HG03460 (cell line): Measurements from ENCODE around the gene ZNF296.
A peak's percentile ranks its signal among the peaks of the same experiment; 100 is the strongest.

Source experiments
- ATAC-seq: cut with Tn5 transposase; IDR thresholded peaks from one replicate; pipeline ENCODE4 v1.9.1; 2021; ENCODE audit not compliant: unreplicated experiment

Gene ZNF296

DNA sequence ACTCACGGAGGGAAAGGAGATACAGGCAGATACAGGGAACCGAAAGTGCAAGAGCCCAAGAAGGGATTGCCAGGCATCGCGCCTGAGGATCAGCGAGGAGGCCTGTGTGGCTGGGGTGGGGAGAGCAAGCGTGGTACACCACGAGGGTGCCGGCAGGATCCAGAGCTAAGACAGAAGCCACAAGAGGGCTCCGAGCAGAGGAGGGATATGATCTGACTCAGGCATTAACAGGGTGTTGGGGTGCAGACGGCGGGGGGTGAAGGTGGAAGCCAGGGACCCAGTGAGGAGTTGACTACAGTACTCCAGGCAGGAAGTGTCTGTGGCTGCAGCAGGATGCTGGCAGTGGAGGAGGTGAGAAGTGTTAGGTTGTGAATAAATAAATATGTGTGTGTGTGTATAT lies 11.3 kb upstream of the ZNF296 start:
- ATAC-seq, result no peak

DNA sequence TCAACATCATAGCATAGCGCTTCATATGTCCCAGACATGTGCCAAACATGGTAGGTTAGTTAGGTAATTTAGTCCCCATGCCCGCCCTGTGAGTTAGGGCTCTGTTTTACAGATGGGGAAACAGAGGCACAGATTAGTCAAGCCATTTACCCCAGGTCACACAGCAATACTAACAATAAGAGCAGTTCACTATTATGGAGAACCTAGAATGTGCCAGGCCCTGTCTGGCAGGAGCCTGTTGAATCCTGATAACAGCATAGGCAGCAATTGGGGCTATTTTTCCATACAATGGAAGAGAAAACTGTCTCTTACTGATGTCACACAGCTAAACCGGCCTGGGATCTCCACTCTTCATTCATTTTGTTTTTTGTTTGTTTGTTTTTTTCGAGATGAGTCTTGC lies 10.2 kb upstream of the ZNF296 start:
- no peak for ATAC-seq

DNA sequence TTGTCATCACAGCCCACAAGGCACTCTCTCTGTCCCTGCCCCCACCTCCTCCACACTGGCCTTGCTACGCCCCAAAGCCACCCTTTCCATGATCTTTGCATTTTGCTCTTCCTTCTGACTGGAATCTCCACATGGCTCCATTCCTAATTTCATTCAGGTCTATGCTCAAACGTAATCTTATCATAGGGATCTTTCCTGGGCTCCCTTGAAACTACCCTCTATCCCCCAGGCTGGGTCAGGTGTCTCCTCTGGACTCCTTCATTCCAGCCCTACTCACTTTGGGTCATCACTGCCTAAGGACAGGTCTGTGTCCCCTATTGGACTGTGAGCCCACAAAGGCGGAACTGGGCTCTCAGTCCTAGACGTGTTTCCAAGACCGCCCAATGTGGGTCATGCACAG lies 5.9 kb upstream of the ZNF296 start:
- ATAC-seq, result no peak

DNA sequence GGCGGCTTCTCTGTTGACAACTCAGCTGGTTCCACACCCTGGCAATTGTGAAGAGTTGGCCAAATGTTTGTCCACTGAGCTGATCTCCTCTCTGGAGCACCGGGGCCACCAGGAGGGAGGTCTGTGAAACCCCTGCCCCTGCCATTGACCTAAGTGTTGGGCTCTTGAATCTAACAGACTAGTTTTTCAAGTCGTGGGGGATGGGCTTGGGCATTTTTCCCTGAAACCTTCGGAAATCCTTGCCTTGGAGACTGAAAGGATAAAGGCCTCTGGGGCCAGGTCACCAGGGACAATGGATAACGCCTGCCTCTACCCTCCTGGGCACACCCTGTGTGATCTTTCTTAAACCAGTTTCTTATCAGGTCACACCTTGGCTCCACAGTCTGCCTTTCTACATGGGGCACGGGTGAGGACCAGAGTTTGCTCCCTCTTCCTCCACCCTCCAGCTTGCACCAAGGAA lies 3.7 kb upstream of the ZNF296 start:
- no peak for ATAC-seq

DNA sequence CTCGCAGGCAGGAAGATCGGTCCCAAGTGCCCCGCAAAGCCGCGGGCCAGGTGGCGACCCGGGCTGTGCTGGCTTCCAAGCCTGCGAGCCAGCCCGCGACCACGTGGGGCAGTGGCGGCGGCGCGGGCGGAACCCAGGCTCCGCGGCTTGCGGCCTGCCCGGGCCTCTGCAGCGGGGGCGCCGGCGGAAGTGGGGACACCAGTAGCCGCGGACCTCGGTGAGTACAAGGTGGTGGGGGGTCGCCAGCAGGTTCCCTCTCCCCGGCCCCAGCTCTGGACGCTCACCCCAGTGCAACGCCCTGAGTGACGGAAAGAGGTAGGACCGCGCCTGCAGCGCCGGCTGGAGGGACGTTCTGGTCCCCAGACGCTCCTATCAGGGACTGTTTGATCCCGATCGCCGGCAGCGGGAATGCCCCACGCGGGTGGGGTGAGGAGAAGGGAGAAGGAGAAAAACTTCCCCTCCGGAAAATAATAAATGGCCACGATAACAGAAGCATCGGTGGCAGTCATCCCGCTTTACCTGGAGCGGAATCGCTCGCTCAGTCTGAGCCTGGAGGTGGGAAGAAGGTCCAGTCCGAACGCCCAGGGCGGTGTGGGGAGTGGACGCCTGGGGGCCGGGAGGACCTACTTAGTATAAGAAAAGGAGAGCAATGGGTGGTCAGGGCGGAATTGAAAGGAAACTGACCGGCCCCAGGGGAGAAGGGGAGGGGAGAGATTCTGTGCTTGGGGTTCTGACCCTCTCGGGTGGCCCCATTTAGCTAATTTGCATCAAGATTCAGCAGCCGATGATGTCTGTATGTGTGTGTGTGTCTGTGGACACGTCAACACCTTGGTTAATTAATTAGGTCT lies 3.0 kb upstream of the ZNF296 start, which contains the start of gene GEMIN7:
GEMIN7 (plus strand) TSS at position 198 of the 848 bp plus-strand sequence. CDS start 10,855 bp downstream, outside the sequence.
- ATAC-seq, result no peak

DNA sequence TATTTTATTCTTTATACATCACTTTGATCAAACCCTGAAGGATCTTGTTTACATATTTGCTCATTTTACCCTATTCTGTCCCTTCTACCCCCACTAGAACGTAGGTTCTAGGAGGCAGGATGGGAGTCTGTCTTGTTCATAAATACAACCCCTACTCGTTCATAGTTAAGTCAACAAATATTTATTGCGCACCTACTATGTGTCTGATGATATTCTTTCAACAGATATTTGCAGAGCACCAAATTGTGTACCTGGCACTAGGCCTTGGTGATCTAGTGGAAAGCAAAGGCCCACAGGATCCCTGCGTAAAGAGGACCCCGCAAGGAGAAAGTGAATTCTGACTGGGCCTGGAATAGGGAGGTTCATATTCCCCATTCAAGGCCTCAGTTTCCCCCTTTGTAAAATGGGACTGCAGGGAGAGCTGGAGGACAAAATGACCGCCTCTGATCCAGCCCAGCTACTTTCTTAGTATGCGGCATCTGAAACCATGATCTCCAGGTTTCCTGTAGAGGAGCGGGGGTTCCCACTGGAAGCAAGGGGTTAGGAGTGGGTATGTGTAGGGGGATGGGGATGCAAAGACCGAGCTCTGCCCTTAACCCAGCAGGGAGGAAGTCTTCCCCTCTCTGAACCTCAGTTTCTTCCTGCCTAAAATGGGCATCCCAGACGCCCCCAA lies 2.2 kb upstream of the ZNF296 start:
- ATAC-seq, result no peak

DNA sequence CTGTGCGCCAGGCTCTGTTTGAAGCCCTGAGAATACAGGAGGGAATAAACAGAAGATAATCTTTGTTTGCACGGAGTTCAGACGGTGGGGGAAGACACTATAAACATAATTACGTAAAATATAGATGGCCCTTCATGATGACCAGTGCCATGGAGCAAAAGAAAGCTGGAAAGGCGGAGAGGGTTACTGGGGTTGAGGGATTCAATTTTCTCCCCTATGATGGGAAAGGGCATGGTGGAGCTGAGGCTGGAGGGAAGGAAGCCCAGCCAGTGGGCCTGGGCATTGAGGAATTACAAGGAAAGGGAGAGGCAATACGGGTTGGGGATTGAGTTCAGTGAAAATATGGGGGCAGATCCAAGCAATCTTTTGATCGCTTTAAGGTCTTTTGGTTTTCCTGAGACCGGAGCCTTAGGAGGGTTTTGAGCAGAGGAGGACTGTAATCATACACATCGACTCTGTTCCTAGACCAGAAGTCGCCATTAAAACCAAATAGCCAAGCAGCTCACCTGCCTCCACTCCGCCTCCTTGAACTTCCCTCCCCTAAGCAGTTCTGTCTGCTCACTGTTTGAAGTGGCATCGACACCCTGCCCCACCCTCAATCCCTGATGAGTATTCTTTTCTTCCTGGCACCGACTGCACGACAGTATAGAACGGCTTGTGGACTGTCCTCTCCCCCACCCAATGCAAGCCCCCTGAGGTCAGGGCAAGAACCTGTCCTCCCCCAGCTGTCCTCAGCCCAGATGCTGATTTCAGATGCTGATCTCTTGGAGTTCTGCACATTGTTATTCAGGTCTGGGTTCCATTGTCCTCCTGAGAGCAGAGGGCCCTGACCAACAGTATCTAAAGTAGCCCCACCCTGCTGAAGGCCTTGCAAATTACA lies 813 bp upstream of the ZNF296 start:
- ATAC-seq, result no peak

DNA sequence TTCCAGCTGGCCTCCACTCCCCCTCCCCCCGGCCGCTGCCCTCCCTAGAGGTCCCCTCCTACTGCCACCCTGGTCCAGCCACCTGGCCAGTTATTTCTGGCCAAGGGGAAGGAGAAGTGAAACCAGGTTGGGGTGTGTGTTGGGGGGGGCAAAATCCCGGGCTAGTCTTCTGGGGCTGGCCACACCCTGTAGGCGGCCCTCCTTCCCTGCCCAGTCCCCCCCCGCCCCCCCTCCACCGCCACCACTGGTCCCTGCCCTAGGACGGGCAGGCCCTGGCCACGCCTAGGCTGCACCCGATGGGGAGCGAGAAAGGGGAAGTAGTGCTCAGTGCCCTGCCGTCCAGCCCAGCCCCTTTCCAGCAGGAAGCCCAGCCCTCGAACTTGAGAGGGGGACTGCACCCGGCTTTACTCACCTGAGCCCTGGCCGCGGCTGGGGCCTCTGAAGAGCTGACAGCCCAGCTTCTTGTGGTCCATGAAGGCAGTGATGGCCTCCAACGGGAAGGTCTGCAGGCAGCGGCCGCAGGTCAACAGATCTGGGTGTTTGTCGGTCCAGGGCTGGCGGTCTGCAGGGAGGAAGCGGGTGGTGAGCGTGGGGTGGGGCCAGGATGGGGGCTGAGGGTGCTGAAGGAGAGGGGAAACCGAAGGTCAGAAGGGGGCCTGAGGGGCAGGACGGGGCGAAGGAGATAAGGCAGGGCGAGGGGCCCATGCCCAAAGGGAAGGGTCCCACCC lies 813 bp downstream of the ZNF296 start:
- peak; percentile 68 for ATAC-seq

DNA sequence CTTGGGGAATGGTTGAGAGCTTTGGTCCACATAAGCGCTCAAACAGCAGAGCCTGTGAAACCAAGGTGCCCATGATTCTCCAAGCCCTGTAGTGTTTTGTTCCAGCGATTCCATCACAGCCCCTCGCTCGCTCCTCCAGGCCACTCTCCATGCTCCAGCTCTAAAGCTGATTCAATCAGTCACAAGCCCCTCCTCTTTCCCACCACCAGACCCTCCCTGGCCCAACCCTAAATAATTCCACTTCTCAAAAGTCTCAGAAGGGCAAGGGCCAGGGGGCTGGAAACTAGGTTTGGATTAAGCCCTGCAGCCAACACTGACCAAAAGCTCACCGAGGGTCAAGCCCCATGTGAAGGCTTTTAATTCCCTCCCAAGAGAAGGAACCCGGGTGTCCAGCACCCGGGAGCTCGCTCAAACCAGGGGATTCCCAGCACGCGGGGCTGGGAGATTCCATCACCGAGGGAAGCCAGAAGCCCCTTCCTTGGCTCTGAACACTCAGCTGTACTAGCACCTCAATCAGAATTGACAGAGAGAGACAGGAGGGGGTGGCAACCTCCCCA lies 1.5 kb downstream of the ZNF296 start:
- no peak for ATAC-seq

DNA sequence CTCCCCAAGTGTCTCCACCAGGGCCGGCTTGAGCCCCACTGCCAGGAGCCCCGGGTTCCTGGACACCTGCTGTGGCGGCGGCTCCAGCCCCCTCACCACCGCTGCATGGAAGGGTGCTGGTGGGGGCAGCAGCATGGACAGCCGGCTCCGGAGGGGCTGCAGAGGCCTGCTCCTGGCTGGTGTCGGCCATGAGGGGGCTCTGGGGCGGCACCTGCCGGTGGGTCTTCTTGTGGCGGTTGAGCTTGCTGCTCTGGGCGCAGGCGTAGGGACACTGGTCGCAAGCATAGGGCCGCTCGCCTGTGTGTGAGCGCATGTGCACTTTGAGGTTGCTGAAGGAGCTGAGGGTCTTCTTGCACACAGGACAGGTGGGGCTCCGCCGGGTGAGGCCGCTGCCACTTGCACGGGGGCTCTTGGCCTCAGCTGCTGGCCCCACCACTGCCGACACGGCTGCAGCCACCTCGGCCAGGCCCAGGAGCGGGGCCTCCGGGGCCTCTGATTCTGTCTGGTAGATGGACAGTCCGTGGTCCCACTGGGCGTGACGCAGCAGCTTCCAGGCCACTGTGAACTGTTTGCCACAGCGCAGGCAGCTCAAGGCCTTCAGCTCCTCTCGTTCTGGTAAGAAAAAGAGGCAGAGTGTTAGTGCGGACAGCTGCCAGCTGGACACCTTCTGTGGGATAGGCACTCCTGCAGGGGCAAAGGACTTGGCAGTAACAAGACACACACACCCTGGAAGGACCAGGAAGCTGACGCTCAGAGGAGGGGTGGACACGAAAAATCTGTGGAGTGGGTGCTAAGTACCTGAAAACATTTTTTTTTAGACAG lies 4.1 kb downstream of the ZNF296 start:
- no peak for ATAC-seq

DNA sequence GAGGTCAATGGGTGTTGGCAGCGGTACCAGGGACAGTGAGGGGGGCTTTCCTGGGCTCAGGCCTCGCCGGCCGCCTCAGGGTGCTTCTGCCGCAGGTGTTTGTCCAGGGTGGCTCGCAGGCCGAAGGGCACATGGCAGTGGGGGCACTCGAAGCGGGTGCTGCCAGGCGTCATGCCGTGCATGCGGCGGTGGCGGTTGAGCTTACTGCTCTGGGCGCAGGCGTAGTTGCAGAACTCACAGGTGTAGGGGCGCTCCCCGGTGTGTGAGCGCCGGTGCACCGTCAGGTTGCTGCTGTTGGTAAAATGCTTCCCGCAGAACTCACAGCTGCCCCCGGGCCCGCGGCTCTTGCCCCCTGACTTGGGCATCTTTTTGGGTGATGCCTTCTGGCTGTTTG lies 4.7 kb downstream of the ZNF296 start:
- no peak for ATAC-seq

DNA sequence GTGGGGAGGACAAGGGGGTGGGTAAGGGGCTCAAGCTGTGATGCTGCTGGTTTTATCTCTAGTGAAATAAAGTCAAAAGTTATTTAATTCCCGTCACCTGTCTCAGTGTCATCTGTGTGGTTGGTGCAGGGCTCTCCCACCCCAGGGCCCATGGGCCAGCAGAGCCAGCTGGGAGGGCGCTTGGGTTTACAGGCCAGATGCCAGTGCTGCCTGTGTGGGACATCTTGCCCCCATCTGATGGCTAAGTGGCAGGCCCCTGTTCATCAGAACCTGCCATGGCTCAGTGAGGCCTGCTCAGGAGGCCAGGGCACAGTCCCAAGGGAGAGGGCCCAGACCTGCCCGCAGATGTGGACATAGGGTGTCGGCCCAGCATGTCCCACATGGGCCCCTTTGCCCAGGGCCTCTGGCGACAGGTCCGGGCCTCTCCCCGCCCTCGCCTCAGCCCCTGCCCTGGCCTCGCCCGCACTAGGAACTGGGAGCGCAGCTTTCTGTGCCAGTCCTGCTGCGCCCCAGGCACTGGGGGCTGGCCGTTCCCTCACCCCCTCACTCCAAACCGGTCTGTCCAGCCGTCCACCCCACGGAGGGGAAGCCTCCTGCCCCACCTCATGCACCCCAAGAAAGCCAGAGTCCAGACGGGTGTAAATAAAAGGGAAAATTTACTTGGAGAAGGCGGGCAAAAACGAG lies 5.3 kb downstream of the ZNF296 start:
- ATAC-seq, result no peak

DNA sequence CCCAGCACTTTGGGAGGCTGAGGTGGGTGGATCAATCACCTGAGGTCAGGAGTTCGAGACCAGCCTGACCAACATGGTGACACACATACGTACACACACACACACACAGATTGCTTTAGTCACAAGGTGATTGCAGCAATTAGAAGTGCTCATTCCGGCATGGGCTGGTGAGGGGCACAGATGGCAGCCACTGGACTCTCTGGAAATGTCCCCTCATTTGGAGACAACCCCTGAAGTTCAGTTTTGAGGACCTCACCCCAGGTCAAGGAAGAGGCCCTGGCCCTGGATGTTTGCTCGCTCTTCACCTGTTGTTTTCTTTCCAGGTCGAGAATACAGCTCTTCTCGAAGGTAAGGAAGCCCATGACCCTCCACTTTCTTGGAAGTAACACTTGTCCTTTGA lies 6.1 kb downstream of the ZNF296 start:
- no peak for ATAC-seq

DNA sequence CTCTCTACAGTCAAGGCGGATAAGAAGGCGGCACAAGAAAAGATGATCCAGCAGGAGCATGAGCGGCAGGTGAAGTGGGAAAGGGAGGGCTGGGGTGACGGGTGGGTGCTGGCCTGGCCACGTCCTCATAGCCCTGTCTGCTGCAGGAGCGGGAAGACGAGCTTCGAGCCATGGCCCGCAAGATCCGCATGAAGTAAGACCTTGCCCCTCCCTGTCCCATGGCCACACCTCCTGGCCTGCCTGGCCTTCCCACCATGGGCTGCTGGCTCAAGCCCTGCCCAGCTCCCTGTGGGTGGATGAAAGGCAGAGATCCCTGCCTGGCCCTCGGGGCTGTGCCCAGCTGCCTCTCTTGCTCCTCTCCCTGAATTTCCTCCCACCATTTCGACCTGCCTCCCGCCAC lies 7.2 kb downstream of the ZNF296 start:
- ATAC-seq, result no peak

DNA sequence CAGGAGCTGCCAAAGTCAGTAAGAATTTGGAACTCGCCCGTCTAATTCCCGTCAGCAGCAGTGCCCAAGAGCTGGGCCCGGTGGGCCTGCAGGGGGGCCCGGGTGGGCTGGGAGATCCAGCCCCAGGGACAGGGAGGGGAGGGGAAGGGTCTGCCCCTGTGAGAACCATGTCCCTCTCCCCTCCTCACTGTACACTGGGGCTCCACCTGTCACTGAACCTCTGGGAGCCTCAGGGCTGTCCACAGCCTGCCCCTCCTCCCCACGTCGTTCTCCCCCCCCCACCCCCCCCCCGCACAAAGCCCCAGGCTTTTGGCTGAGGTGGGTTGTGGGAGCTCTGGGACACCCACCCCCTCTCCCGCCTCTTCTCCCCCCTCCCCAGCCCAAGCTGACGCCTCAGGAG lies 8.2 kb downstream of the ZNF296 start:
- no peak for ATAC-seq

DNA sequence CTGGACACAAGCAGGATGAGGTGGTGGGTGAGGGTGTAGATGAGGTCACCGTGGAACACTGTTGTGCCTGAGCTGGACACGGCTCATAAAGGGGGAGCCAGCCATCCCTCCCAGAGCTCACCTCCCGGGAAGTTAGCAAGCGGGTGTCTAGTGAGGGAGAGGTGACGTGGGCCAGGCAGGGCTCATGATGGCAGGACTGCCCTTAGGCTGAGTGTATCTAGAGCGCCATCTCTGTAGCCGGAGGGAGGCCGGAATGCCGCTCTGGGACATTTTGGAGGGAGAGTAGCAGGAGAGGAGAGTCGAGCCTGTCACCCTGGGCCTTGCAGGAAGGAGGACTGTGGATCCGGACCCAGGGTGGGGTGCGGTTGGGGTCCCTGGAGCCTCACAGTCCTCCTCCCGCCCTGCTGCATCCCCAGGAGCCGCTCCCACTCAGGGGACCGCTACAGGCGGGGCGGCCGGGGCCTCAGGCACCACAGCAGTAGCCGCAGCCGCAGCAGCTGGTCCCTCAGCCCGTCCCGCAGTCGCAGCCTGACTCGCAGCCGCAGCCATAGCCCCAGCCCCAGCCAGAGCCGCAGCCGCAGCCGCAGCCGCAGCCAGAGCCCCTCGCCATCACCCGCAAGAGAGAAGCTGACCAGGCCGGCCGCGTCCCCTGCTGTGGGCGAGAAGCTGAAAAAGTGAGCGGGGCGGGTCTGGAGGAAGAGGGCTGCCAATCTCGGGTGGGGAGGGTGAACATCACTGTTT lies 9.2 kb downstream of the ZNF296 start:
- ATAC-seq, result no peak

DNA sequence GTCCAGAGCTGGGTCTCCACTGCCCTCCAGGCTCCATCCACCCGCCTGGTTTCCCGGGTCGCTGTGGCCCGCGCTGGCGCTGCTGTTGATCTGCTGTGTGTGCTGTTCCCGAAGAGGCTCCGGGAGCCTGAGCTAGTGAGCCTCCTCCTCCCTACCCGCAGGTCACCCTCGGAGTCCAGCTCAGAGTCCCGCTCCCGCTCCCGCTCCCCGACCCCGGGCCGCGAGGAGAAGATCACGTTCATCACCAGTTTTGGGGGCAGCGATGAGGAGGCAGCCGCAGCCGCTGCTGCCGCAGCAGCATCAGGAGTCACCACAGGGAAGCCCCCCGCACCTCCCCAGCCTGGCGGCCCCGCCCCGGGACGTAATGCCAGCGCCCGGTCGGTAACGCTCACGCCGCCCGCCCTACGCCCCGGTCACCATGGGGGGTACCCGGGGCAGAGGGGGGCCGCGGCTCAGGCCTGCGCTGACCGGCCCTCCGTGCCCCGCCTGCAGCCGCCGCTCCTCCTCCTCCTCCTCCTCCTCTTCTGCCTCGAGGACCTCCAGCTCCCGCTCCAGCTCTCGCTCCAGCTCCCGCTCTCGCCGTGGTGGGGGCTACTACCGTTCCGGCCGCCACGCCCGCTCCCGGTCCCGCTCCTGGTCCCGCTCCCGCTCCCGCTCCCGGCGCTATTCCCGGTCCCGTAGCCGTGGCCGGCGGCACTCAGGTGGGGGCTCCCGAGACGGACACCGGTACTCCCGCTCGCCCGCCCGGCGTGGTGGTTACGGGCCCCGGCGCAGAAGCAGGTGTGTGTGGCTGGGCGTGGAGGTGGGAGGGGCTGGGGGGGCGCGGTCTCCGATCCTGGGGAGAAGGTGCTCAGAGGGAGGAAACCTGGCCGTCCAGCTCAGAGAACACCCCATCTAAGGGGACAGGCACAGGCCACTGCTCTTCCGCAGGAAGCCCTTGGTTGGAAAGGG lies 12.2 kb downstream of the ZNF296 start:
- ATAC-seq, result no peak
